Measurements from ENCODE around the gene BANF1.

- TF ChIP-seq CTCF (IDR thresholded peaks at IDR 0.05), result no peak
- no peak for TF ChIP-seq POLR2A (IDR thresholded peaks at IDR 0.05)
Observed at GRCh38 chr11:66008468-66009101, 6.3 kb downstream of the BANF1 start.
